GM18502 (cell line): ENCODE results near the gene POU2F3.

Source experiments
- ATAC-seq: cut with Tn5 transposase; IDR thresholded peaks from one replicate; pipeline ENCODE4 v1.9.1; 2021; ENCODE audit warnings: mild to moderate bottlenecking; ENCODE audit not compliant: unreplicated experiment, poor library complexity

Gene POU2F3

DNA sequence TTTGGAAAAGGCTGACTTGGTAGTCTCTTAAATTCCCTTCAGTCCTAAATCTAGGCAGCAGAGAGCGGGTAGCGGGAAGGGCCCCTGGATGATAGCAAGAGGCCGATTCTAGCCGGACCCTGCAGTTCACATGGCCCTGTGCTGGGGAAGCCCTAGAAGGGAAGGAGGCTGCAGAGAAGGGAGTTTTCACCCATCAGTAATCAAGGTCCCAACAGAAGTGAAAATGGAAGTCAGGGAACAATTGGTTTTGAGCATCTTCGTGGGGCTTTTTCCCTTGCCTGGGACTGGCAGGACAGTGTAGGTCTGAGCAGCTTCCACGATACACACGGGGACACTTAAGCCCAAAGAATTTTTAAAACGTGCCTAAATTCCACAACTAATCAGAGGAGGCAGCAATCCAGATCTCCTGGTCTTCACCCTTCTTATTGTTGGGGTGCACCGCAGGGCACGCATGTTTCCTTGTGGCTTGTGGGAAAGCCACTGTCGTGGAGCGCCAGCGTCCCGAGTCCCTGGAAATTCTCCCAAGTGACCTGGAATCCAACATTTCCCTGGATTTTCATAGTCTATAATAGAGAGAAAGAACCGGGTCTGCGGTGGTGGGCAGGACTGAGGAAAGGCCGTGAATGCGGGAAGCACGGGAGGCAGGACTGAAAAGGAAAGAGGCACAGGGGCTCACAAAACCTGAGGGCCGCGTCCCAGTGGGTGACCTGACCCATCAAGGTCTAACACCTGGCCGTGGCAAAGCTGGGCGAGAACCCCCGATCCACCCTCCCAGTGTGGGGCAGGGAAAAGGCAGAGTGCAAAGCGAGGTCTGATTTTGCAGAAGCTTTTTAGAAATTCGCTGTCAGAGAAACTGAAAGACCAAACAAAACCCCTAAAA, 30.0 kb upstream of the POU2F3 start:
- ATAC-seq: peak; percentile 9

DNA sequence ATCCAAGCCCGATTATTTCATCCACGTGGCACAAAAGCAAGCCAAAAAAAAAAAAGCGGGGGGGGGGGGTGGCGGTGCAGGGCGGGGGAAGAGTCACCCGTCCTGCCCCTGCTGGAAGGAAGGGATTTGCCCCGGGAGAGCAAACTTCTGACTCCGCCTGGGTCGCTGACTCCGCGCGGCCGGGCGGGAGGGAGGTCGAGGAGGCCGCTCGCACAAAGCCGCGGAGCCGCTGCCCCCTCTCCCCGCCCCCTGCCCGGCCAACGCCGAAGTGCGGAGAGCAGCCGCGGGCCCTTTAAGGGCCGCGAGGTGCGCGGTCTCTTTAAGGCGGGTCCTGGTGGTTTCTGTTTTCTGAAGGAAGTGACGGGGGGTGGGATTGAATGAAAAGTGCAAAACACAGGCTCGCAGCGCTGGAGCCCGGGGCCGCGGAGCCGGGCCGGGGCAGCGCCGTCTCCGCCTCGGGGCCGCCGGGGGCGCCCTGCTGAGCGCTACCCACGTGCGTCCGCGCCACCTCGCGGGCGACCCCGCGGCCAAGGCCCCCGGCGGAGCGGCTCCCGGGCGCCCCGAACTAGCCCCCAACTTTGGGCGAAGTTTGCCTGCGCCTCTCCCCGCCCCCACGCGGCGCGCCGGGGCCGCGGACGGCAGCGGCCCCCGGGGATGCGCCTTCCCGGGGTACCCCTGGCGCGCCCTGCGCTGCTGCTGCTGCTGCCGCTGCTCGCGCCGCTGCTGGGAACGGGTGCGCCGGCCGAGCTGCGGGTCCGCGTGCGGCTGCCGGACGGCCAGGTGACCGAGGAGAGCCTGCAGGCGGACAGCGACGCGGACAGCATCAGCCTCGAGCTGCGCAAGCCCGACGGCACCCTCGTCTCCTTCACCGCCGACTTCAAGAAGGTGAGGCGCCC, 29.1 kb upstream of the POU2F3 start, which contains the start of gene OAF:
Gene OAF (plus strand): TSS at position 407 of the 896 bp plus-strand sequence. CDS start 248 bp downstream, at position 655.
- ATAC-seq: peak; percentile 86

DNA sequence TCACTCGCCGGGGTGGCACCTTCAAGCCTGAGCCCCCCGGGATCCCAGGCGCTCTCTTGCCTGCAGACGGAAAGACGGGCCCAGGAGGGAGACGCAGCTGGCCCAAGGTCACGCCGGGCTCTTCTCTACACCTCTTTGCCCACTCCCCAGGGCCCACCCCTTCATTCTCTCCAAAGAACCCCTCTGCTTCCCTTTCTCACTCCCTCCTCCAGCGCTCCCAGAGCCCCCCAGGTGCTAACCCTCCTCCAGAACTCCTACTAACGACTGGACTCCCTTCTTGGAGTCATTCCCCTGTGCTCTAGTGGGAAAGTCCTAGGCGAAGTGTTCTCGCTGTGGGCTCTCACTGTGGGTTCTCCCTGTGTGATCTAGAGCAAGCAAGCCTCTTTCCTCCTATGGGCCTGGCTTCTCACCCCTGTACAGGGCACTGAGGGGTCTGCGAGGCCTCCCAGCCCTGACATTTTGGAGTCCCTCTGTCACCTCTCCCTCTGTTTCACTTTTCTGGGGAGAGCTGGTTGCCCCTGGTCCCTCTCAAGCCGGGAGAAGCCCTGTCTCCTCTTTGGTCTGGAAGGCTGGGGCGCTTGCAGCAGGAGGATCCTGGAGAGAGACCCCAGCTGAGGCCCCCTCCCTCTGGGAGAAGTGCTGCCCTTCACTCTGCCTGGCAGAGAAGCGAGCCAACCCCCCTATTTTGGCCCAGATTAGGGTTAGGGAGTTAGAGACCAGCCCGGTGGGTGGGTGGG, 28.2 kb upstream of the POU2F3 start:
- no peak for ATAC-seq

DNA sequence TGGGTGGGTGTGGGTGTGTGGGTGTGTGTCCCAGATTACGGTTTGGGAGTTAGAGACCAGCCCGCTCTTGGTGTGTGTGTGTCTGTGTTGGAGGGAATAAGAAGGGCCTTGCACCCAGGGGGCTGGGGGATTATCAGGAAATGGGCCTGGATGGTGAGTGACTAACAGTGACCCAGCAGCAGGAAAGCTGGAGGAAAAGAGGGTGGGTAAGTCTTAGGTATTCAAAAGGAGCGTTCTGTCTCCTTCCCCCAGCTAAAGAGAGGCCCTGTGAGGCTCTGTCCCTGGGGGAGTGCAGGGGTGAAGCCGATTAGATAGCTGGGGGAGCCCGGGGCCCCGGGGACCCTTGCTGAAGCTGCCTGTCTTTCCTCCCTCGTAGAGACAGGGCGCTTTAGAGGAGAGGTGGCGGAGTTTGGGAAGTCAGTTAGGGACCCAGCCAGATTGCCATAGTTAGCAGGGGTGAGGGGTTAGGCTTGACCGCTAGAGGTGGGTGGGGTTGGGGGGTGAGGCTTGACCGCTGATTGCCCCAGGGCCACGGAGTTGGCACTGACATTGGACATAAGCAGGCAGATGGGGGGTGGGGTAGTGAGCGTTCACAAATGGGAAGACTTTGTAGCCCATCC, 27.6 kb upstream of the POU2F3 start:
- no peak for ATAC-seq

DNA sequence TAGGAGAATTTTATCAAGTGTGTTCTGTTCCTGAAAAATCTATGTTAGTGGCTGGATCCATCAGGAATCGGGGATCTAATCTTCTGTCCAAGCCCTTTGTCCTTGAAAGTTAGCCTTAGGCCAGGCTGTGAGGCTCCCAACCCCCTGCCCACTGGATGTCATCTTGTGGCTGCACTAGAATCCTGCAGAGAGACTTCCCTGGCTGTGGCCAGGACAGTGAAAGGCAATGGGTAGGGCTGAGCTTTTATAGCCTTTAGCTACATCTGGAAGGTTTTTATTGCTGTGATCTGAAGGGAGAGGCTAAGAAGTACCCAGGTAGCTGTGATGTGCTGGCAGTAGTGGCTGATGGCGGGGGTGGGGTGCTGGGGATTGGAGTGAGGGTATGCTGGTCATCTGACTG, 27.0 kb upstream of the POU2F3 start:
- ATAC-seq: no peak

DNA sequence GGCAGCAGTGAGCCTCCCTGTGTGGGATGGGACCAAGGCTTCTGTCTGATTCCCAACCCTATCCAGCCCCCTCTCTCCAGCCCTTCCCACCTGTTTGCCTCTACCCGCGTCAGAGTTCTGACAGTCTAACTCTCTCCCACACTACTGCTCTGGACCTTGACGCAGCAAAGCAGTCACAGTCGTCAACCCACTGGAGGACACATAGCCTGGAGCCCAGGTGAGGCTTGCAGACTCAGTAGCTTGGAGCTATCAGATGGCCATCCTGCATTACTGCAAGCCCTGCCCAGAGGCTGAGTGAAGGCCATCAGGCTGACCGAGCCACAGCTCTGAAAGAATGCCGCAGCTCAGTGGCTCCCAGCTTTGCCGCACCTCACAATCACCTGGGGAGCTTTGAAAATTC, 25.4 kb upstream of the POU2F3 start:
- no peak for ATAC-seq

DNA sequence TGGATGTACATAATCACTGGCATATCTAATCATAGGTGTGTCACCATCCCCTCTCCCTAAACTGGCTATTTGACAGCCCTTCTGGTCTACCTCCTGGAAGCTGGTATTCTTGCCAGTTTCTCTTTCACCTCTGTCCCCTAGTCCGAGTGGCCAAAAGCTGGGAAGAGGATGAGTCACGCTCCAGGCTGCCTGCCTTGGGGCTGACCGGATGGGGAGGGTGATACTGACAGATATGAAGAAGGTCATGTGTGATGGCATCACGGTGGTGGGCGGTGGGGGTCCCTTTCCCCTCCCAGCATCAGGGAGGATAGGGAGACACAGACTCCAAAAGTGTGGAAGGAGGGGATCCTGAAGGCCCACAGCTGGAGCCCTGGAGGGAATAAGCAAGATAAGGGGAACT, 24.3 kb upstream of the POU2F3 start:
- no peak for ATAC-seq

DNA sequence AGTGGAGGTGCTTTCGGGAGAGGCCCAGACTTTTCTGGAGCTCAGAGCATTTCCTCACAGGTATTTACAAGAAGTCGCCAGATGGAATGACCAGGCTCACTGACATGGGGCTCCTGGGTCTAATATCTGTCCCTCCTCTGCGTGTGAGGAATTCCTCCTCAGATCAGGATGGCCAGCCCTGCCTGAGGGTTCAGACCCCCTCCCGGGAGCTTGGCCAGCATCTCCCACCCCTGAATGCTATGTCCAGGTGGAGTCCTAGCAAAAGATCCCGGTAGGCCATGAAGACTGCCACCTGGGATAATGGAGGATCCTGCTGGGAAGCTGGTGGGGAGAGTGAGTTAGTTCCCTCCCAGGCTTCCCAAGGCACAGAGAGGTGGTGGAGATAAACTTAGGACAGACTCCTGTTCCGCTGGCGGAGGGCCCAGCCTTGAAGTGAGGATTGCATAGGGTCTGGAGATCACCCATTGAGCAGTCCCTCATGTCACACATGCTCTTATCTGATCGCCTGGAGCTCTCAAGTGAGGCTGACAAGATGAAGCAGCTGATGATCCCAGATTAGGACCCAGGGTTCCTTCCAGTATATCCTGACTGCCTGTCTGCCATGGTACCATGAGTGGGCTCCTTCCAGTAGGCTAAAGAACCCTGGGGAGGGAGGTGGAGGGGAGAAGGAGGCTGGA, 23.4 kb upstream of the POU2F3 start:
- ATAC-seq: no peak

DNA sequence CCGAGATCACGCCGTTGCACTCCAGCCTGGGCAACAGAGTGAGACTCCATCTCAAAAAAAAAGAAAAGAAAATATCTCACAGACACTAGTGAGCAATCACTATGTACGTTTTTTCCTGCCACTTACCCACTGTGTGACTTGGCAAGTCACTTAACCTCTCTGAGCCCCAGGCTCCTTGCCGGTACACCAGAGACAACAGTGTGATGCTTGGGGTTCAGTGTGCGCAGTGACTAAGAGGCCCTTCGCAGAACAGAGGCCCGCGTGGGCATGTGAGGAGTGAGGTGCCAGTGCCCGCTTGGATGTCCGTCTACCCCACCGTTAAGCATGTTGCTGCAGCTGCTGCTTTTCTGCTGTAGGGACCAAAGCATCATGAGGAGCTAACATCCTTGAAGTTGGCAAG, 22.4 kb upstream of the POU2F3 start:
- no peak for ATAC-seq

DNA sequence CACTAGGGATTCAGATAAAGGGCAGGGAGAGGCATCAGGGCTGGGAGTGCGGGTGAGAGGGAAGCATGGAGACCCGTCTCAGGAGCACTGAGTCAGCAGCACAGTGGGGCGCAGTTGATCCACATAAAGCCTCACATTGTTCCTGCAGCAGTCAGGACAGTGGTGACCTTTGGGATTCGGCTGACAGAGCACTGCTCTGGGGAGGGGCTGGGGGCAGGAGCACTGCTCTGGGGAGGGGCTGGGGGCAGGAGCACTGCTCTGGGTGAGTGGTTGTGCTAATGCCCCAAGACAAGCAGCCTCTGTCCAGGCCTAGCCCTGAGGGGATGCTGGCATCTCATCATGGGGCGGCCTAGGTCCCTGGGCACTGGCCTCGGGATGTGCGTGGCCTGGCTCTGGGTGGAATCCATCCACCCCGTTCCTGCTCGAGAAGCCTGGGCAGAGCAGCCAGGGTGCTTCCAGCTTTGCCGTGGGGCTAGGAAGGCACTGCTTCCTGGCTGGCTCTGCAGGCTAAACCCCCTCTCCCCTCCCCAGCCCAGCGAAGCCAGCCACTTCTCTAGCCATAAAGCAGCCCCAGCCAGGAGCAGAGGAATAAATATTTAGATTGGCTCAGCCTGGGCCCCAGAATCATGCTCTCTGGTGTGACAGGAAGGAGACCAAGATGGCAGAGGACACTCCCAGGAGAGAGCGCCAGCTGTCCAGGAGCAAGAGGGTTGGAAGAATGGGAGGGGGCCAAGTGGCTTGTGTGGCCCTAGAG, 21.8 kb upstream of the POU2F3 start:
- no peak for ATAC-seq

DNA sequence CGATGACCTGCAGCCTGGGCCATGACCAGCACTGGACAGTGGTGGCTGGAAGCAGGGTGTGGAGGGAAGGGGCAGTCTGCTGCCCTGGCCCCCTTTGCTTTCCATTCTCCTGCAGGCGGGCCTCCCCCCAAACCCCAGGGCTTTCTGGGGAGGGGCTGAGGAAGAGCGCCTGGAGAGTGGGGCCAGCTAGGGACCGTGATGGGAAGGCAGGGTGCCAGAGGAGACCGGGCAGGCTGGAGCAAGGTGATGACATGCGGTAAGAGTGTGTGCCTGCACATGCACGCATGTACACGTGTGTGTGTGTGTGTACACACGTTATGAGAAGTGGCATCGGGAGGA, 21.3 kb upstream of the POU2F3 start:
- ATAC-seq: no peak

DNA sequence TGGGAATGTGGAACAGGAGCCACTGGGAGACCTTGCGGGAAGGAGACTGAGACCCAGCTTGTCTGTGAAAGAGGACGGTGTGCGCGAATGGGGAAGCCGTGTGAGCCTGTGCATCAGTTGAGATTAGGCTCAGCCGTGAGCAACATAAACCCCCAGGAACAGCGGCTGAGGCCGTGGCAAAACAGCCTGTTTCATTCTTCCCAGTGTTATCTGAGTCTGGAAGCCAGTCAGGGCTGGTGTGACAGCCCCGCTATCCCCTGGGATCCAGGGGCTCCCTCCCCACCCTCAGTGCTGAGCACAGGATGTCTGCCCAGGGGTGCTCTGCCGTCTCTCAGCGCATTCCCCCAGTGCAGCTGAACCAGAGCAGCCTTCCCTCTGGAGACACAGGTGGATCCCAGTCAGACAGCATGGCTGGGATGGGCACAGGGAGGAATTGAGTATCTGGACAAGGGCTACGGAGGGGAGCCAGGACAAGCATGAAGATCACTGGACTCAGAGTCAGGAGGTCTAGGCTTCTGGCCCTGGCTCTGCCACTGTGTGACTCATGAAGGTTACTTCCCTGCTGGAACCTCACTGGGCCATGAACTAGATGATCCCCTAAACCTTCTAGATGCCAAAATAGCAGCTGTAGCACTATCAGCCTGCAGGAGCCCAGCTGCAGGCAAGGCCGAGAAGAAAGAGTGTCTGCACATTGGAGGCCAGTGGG, 20.6 kb upstream of the POU2F3 start:
- ATAC-seq: no peak

DNA sequence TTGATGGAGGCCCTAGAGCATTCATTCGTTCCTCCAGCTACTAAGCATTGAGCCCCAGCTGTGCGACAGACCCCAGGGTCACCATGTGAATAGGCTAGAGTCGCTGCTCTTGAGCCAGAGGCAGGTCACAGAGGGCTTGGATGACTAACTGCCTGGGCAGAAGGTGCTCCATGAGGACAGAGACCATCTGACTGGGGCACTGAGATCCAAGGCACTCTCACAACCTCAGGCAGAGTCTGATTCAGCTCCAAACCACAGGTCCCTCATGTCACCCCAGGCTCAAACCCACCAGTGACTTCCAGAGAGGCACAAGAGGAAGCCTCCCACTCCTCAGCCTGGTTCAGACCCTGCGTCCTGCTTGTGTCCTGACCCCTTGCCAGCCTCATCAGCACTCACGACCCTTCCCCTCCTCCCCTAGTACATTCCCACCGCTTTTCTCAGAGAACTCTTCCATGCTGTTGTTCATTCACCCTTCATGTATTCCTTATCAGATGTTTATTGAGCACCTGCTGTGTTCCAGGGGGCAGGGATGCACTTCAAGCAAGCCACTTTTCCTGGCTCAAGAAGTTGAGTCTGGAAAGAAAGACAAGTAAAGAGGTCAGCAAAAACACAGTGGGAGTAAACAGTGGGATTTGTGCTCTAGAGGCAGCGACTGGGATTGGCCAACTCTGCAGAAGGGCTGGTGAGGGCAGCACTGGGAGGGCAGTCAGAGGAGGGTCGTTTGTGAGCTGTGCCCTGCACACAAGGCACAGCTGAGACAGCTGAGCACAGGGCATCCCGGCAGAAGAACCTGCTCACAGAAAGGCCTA, 19.8 kb upstream of the POU2F3 start:
- ATAC-seq: no peak

DNA sequence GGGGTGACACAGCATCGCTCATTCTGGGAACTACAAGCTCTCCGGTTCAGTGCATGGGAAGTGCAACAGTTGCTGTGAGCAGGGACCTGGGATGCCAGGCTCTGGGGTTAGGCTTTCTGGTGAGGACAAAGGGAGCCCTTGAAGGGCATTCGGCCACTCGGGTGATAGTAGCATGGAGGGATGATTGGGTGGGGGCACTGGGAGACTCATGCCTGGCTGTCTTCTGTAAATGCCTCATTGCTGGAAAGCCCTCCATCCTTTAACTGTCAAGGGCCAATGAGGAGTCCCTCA, 19.2 kb upstream of the POU2F3 start:
- ATAC-seq: no peak

DNA sequence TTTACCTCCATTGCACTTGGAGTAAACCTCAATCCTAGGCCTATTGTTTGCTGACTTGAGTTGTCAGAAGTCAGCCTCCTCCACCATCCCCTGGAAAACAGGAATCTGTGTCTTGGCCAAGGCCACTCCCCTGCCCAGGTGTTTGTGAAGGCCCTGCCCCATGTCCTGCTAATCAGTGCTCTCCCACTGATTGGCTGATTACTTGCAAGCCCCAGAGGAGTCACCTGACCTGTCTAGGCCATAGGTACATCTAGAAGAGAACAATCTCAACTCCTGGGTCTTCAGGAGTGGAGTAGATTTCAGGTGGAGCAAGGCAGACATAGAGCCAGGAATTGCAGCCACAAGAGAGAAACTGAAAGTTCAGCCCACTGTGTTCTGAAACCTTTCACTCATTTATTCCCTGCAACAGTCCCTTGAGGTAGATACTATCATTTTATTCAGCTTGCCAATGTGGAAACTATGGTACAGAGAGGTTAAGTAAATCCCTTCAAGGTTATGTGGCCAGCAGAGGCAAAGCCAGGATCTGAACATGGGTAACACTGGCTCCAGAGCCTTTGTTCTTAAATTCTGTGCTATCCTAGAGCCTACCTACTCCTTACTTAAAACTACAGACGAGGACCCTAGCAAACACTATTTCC, 18.7 kb upstream of the POU2F3 start:
- no peak for ATAC-seq

DNA sequence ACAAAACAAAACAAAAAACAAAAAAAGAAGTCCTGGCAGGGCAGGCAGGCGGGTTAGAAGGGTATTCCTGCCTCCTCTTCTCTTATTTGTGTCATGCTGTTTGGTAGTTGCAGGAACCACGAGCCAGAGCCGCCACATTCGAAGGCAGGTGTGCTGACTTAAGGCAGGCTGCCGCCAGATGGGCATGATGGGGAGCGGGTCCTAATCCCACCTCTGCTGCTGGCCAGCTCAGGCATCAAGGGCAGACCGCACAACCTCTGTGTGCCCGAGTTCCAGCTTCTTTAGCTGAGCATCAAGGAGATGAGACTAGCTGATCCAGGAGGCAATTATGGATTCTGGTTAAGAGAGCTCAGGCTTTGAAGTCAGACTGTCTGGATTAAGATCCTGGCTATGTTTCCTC, 17.0 kb upstream of the POU2F3 start:
- no peak for ATAC-seq

DNA sequence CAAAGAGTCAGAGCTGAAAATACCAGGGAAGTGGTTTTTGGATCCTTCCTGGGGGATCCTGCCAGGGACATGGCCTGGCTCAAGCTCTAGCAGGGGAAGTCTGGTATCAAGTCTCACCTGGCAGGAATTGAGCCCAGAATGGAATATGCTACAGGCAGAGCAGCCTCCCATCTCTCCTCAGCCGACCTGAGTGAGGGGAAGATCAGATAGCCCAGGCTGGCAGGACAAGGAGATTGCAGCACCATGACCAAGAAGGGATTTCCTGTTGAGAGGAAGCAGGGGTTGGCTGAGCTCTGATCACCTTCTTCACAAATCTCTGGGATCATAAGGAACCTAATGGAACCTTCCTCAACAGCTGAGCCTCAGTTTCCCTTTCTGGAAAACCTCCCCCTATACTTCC, 16.1 kb upstream of the POU2F3 start:
- ATAC-seq: no peak
